ENCODE results near the gene POC1A.

Gene POC1A

GRCh38 chr3:52132041-52132440 lies 22.2 kb downstream of the POC1A start:
- no peak for DNase-seq

GRCh38 chr3:52130966-52131622 lies 23.1 kb downstream of the POC1A start:
- DNase-seq: no peak

- peak in 1 of 51 donors; percentile 33 for DNase-seq
Observed at GRCh38 chr3:52128118-52128683, 26.0 kb downstream of the POC1A start.

- DNase-seq: no peak
Observed at GRCh38 chr3:52126500-52126899, 27.7 kb downstream of the POC1A start.

- no peak for DNase-seq
Observed at GRCh38 chr3:52126036-52126435, 28.2 kb downstream of the POC1A start.

- DNase-seq: no peak
Observed at GRCh38 chr3:52124766-52125165, 29.5 kb downstream of the POC1A start.

GRCh38 chr3:52124126-52124525 lies 30.1 kb downstream of the POC1A start:
- no peak for DNase-seq

GRCh38 chr3:52123106-52123725 lies 31.0 kb downstream of the POC1A start:
- peak in 49 of 51 donors; percentile 9 to 88 (median 62) for DNase-seq

- no peak for DNase-seq
Observed at GRCh38 chr3:52122491-52122890, 31.7 kb downstream of the POC1A start.

GRCh38 chr3:52121813-52122212 lies 32.4 kb downstream of the POC1A start:
- DNase-seq: peak in 1 of 51 donors; percentile 16

- peak in 13 of 51 donors; percentile 8 to 36 (median 16) for DNase-seq
Observed at GRCh38 chr3:52121464-52121805, 32.8 kb downstream of the POC1A start.

- no peak for DNase-seq
Observed at GRCh38 chr3:52120556-52121463, 33.4 kb downstream of the POC1A start.

- DNase-seq: no peak
Observed at GRCh38 chr3:52119826-52120225, 34.4 kb downstream of the POC1A start.

GRCh38 chr3:52119099-52119498 lies 35.1 kb downstream of the POC1A start:
- peak in 1 of 51 donors; percentile 14 for DNase-seq

- DNase-seq: peak in 7 of 51 donors; percentile 9 to 55 (median 25)
Observed at GRCh38 chr3:52118156-52118875, 35.9 kb downstream of the POC1A start.

GRCh38 chr3:52117537-52117936 lies 36.7 kb downstream of the POC1A start:
- DNase-seq: no peak

- no peak for DNase-seq
Observed at GRCh38 chr3:52112056-52112455, 42.2 kb downstream of the POC1A start.

- no peak for DNase-seq
Observed at GRCh38 chr3:52110502-52110901, 43.7 kb downstream of the POC1A start.

GRCh38 chr3:52109611-52110301 lies 44.5 kb downstream of the POC1A start:
- no peak for DNase-seq
